Measurements from ENCODE around the gene WDFY4. TPM values are rescaled to one million over a fixed set of nuclear protein-coding genes. Genes with fewer than 3 reads are reported as not detected.

The WDFY4 gene
- total RNA-seq, 1 experiment from 2014 or later, result not detected

GRCh38 chr10:48749254-48749787 is 64.6 kb downstream of the WDFY4 start:
- Mint-ChIP-seq H3K4me3 (no peak overlapping the region), H3K9me3 (no peaks in the 10 kb centered on the region; a peak in 1 of 5 replicates), H3K27ac (no peak overlapping the region), H3K4me1 (no peaks in the 10 kb centered on the region), H3K36me3 (ENCODE audit: insufficient read depth in 1 of 3, low read depth in 3 of 3) (no peaks in the 10 kb centered on the region), H3K27me3 (ENCODE audit: low read depth) (peaks cover 4% of the 10 kb centered on the region; the same call in 1 of the 2 replicates)
- Histone ChIP-seq H3K27ac (ENCODE audit: insufficient read length, low read depth, low read length) (no peak overlapping the region), H3K4me2 (ENCODE audit: insufficient read depth, insufficient read length, low read length) (no peak overlapping the region), H3K14ac (ENCODE audit: insufficient read depth, low read length) (no peak overlapping the region; the same call in 1 of the 2 replicates), H2AFZ (ENCODE audit: low read length) (no peak overlapping the region), H2BK20ac (ENCODE audit: low read depth, low read length, poor library complexity, severe bottlenecking) (no peak overlapping the region), H3K23me2 (ENCODE audit: insufficient read length, low read depth, low read length, poor library complexity, severe bottlenecking) (no peaks in the 10 kb centered on the region), H4K8ac (replicated peaks; ENCODE audit: insufficient read length, low read depth, low read length) (no peak overlapping the region), H3K4ac (ENCODE audit: low read depth, low read length) (no peak overlapping the region), H4K91ac (ENCODE audit: insufficient read length, low read depth, low read length) (no peak overlapping the region), H4K5ac (ENCODE audit: insufficient read length, low read depth, low read length) (no peak overlapping the region), H2BK5ac (ENCODE audit: insufficient read length, low read length) (no peak overlapping the region), H3K18ac (ENCODE audit: insufficient read length, low read depth, low read length) (no peak overlapping the region), H3T11ph (ENCODE audit: low read length) (no peak overlapping the region), H2AK5ac (ENCODE audit: insufficient read length, low read length) (no peak overlapping the region), H3K9ac (ENCODE audit: extremely low read depth, insufficient read length, low read length) (no peak overlapping the region), H2BK15ac (ENCODE audit: low read depth, low read length) (no peak overlapping the region), H3K56ac (ENCODE audit: insufficient read length, low read depth, low read length) (no peak overlapping the region), H3K79me2 (ENCODE audit: insufficient read depth, low read length) (no peaks in the 10 kb centered on the region), H2BK120ac (ENCODE audit: low read depth, low read length, poor library complexity, severe bottlenecking) (no peak overlapping the region), H4K20me1 (ENCODE audit: control insufficient read depth, insufficient read depth, insufficient read length) (peaks cover 2% of the 10 kb centered on the region), H3K23ac (ENCODE audit: insufficient read length, low read depth, low read length) (no peak overlapping the region), H3K27me3 (ENCODE audit: insufficient read depth, low read length) (no peaks in the 10 kb centered on the region), H3K79me1 (ENCODE audit: insufficient read depth, low read depth, low read length, poor library complexity, severe bottlenecking) (no peaks in the 10 kb centered on the region), H2BK12ac (ENCODE audit: insufficient read length, low read depth, low read length) (no peak overlapping the region), H3K9me3 (ENCODE audit: control insufficient read depth, low read depth, low read length) (no peaks in the 10 kb centered on the region), H3K4me1 (ENCODE audit: insufficient read depth, low read length) (no peaks in the 10 kb centered on the region)
- DNase-seq, result no peak
- WGBS (ENCODE audit: extremely low coverage, insufficient read length, low lambda C conversion rate), result 100% methylated on average over 1 of the region's 1 CpG
- no peak for TF ChIP-seq CTCF (conservative IDR thresholded peaks at IDR 0.05)

All from H9 (cell line).